ENCODE data around the gene JTB.

JTB gene

GRCh38 chr1:153953859-153954365, 23.6 kb downstream of the JTB start:
- DNase-seq, result no peak

GRCh38 chr1:153951801-153952200, 25.7 kb downstream of the JTB start:
- no peak for DNase-seq

- DNase-seq, result no peak
Measured at GRCh38 chr1:153951183-153951582, 26.3 kb downstream of the JTB start.

GRCh38 chr1:153946622-153947241, 30.7 kb downstream of the JTB start, which contains the start of gene DENND4B:
Gene DENND4B, minus strand, starts transcription at chr1:153946718. Its CDS starts 2,344 bp downstream, at chr1:153944374.
- peak; percentile 78 for DNase-seq

GRCh38 chr1:153945795-153946621, 31.5 kb downstream of the JTB start:
- peak; percentile 85 for DNase-seq

- peak; percentile 88 for DNase-seq
Measured at GRCh38 chr1:153945131-153945794, 32.2 kb downstream of the JTB start.

GRCh38 chr1:153944827-153945117, 32.7 kb downstream of the JTB start:
- no peak for DNase-seq

GRCh38 chr1:153944005-153944826, 33.3 kb downstream of the JTB start:
- peak; percentile 57 for DNase-seq

- no peak for DNase-seq
Measured at GRCh38 chr1:153942766-153943549, 34.5 kb downstream of the JTB start.

- no peak for DNase-seq
Measured at GRCh38 chr1:153941826-153942725, 35.4 kb downstream of the JTB start.

GRCh38 chr1:153940756-153941155, 36.7 kb downstream of the JTB start:
- DNase-seq, result no peak

GRCh38 chr1:153939476-153939875, 38.0 kb downstream of the JTB start:
- no peak for DNase-seq

GRCh38 chr1:153938996-153939395, 38.5 kb downstream of the JTB start:
- no peak for DNase-seq

GRCh38 chr1:153937331-153937730, 40.1 kb downstream of the JTB start:
- no peak for DNase-seq

- DNase-seq, result no peak
Measured at GRCh38 chr1:153936011-153936802, 41.3 kb downstream of the JTB start.

GRCh38 chr1:153934746-153935145, 42.7 kb downstream of the JTB start:
- DNase-seq, result no peak

- no peak for DNase-seq
Measured at GRCh38 chr1:153933955-153934354, 43.5 kb downstream of the JTB start.

GRCh38 chr1:153933430-153933829, 44.0 kb downstream of the JTB start:
- no peak for DNase-seq

GRCh38 chr1:153932156-153933131, 45.0 kb downstream of the JTB start:
- no peak for DNase-seq

All from CD4-positive, alpha-beta T cell treated with Interleukin-17A for 1 hour (primary cell).